Hematopoietic multipotent progenitor cell treated with erythropoietin and hydrocortisone succinate and interleukin-3 and kit ligand, for 15 days (in vitro differentiated cells): ENCODE data around the gene ANKRD36B.
"Not testable (repeated sequence)": the region's sequence is repeated elsewhere in the genome, so short reads cannot be mapped to it uniquely, and the experiment has no call there.

Experiments used
- DNase-seq: peaks from one replicate; pipeline ENCODE4 v3.0.0-alpha.2; 2015; ENCODE audit warnings: low spot score

ANKRD36B gene

DNA sequence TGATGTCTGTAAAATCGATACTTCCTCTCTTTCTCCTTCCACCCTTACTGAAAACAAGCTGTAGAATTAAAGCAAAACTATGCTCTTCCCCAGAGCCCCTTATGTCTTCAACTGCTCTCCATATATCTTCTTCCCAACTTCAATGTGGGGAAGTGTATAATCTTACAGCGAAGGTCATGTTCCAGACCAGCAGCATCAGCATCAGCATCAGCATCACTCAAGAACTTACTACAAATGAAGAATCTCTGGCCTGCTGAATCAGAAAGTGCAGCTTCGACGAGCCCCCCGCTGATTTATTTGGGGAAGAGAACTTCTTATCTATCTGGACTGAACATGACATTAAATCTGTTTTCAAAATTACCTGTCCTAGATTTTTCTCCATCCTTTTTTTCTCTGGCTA lies 40.6 kb downstream of the ANKRD36B start:
- DNase-seq = not testable (repeated sequence)

DNA sequence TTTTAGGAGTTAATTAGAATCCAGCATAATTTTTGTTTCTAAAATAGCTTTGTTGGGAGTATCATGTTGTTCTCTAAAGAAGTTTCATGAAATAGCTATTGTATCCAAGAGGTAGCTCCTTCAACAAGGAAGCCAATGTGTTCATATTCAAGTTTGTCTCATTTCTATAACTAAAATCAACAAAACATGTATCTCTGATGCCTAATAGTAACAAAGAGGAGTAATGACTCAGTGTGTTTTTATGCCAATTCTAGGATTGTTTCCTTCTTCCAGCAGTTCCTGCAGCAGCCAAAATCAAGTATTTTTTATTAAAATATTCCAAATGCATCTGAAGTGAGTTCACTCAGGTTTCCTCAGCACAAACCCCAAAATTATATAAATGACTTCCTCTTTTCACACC lies 41.1 kb downstream of the ANKRD36B start:
- DNase-seq = not testable (repeated sequence)

DNA sequence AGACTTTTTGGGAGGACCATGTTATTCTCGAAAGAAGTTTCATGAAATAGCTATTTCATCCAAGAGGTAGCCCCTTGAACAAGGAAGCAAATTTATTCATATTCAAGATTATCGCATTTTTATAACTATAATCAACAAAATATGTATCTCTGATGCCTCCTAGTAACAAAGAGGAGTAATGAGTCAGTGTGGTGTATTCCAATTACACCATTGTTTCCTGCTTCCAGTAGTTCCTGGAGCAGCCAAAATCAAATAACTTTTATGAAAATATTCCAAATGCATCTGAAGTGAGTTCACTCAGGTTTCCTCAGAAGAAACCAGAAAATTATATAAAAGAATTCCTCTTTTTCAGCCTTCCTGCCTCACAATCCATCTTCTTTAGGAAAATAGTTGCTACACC lies 43.0 kb downstream of the ANKRD36B start:
- peak; percentile 0 for DNase-seq

DNA sequence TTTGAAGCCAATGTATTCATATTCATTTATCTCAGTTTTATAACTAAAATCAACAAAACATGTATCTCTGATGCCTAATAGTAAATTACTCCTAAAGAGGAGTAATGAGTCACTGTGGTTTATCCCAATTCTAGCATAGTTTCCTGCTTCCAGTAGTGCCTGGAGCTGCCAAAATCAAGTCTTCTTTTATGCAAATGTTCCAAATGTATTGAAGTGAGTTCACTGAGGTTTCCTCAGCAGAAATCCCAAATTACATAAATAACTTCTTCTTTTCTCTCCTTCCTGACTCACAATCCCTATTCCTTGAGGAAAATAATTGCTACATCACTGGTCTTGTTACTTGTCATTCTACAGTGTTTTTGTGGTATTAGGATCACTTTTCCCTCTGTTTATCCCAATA lies 44.8 kb downstream of the ANKRD36B start:
- DNase-seq = not testable (repeated sequence)

DNA sequence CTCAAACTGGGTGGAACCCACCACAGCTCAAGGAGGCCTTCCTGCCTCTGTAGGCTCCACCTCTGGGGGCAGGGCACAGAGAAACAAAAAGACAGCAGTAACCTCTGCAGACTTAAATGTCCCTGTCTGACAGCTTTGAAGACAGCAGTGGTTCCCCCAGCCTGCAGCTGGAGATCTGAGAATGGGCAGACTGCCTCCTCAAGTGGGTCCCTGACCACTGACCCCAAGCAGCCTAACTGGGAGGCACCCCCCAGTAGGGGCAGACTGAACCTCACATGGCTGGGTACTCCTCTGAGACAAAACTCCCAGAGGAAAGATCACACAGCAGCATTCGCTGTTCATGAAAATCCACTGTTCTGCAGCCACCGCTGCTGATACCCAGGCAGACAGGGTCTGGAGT lies 63.8 kb downstream of the ANKRD36B start:
- DNase-seq = not testable (repeated sequence)

DNA sequence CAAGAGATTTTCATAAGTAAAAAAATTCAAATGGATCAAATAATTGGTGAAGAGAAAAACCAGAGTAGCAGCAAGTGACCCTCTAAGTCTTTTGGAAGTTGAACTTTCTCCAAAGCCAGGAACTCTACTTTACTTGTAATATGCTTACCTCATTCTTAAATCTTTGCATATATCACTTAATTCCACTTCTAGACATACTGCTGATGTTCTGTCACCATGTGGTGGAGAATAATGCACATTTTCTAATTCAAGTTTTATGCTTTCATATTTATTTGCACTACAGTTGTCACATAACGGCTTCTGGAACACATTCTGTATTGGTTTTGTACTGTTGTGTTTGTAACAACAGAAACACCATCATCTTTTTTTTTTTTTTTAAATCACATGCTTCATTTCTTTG lies 65.9 kb downstream of the ANKRD36B start:
- DNase-seq = not testable (repeated sequence)

DNA sequence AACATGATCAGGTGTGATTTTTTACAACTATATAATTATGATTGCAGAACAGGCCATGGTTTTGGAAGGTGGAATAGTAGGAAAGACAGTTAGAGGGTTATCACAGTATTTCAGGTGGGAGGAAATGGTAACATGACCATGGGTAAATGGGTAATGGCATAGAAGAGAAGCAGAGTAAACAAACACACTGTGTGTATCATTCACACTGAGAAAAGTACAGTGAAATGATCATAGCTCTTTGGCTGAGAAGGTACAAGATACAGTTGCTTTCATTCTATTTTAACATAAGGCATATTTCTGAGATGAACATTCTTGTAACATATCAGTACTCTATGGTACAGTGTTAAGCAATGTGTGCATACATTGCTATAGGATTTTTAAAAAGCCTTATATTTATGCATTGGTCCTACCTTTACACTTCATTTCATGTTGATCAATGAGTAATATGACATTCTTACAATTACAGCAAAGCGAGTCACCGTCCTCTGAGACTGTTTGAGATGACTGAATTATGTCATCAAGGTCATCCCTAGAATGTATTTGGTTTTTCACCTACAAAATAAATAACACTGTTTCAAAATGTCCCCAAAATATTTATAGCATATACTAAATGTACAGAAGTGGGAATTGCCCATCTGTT lies 66.6 kb downstream of the ANKRD36B start:
- DNase-seq = not testable (repeated sequence)

DNA sequence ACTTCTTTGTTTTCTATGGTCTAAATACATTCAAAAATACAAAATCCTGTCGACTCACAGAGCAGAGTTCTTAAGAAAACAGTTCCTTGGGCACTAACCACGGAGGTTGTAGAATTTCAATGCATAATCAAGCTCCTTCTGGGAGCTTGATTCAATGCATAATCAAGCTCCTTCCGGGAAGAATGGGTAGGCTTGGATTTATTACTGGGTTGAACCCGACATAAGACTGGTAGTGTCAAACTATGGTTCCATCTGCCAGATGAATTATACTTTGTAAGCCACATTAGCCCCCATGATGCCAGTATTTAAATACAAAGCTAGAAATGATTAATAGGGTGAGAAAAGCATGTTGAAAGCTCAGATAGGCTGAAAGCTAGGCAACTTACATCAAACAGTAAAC lies 94.0 kb downstream of the ANKRD36B start:
- DNase-seq = not testable (repeated sequence)

DNA sequence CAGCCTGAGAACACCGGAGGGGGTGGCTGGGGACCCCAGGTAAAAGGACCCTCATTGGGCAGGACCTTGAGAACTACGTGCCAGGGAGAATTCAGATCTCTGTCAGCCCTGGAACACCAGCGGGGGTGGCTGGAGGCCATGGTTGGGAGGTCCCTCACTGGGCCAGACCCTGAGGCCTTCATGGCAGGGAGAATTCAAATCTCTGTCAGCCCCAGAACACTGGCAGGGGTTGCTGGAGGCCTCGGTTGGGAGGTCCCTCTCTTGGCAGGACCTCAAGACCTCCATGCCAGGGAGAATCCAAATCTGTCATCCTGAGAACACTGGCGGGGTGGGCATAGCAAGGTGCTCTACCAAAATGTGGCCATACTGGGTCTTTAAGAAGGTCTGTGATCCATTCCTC lies 99.5 kb downstream of the ANKRD36B start:
- DNase-seq = peak; percentile 0
